GM18868 (cell line): ENCODE results near the gene KSR2.

Experiments
- ATAC-seq: cut with Tn5 transposase; IDR thresholded peaks from one replicate; pipeline ENCODE4 v1.9.1; 2021; ENCODE audit warnings: mild to moderate bottlenecking, moderate library complexity; ENCODE audit not compliant: unreplicated experiment

Gene KSR2

DNA sequence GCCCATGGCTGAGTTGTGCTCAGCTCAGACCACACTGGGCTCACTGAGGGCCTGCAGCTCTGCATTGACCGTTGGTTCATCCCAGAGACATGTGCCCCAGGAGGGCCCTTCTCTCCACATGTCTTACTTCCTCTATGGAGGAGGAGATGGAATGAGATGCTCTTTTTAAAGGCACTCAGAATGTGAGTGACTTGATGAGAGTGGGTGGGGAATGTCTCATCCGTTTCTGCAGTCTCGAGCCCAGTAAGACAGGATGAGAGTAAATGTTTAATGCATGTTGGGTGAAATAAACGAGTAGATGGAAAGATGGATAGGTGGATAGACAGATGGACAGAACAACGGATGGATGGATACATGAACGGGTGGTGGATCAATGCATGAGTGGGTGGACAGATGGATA is 538.5 kb downstream of the KSR2 start:
- ATAC-seq = no peak

DNA sequence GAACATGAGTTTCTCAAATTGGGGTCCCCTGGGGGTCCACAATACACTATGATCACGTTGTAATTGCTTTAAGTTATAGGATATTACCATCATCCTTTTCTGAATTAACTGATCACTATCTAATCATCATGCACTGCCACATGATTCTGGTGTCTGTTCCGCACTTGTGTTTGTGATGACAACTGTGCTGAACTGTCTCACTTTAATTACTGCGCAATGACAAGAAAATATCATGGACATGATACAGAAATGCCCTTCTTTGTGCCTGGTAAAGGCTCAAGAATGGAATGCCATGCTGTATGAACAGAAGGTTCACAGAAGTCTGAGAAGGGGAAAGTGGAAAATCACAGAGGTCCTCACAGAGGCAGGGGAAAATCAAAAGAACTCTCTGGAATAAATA is 541.6 kb downstream of the KSR2 start:
- no peak for ATAC-seq

GRCh38 chr12:117421987-117422386 is 546.8 kb downstream of the KSR2 start:
- ATAC-seq = no peak

DNA sequence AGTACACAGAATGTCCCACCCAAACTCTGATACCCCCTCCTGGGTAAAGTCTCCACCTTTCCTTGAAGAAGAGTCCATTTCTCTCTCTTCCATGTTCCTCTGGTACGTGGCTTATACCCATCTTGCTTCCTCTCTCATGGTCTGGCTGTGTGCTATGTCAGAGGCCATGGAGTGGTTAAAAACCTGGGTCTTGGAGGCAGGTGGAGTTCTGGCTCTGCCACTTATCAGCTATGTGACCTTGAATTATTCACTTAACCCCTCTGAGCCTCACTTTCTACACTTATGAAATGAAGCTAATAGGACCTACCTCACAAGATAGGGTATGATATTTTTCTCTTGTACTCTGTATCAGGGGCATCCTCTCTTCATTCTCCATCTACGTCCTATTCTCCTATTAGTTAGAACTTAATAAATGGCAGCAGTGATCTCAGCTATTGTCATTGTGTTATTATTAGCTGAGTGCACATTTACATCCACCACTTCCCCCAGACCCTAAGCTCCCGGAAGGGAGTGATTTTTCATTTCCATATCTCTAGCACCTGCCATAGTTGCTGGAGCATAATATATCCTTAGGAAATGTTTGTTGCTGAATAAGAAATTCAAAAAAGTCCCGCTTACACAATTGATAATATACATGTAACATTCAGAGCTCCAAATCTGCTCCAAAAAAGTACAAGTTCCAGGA is 547.6 kb downstream of the KSR2 start:
- ATAC-seq = no peak

- no peak for ATAC-seq
Measured at GRCh38 chr12:117417004-117417403, 551.8 kb downstream of the KSR2 start.

DNA sequence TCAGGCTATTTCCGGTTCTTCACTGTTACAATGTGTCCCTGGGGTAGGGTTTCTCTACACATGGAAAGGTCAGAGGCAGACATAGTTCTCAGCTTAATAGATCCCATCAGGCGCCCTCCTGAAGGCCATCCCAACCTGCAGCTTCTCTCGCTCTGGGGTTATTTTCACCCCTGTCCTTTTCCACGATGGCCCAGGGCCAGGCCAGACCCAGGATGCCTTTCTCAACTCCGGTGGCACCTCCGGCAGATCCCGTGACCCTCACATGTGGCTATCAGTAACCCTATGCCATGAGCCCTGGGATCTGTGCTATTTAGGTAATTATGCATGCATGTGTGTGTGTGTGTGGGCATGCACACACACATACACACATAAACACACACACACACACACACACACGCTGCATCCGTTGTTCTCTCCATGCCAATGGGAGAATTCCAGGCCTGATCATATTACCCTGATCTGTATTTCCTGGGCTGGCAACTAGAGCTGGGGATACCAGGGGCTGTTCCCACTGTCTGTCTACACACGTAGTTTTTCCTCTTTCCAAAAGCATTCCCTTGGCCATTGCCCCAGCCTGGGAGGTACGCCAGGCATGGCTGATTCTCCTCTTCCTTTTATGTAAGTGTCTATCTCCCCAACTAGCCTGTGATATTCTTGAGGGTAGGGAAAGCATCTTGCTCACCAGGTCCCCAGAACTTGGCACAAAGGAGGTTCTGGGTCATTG is 556.2 kb downstream of the KSR2 start:
- no peak for ATAC-seq

GRCh38 chr12:117409286-117409685 is 559.5 kb downstream of the KSR2 start:
- ATAC-seq = no peak

DNA sequence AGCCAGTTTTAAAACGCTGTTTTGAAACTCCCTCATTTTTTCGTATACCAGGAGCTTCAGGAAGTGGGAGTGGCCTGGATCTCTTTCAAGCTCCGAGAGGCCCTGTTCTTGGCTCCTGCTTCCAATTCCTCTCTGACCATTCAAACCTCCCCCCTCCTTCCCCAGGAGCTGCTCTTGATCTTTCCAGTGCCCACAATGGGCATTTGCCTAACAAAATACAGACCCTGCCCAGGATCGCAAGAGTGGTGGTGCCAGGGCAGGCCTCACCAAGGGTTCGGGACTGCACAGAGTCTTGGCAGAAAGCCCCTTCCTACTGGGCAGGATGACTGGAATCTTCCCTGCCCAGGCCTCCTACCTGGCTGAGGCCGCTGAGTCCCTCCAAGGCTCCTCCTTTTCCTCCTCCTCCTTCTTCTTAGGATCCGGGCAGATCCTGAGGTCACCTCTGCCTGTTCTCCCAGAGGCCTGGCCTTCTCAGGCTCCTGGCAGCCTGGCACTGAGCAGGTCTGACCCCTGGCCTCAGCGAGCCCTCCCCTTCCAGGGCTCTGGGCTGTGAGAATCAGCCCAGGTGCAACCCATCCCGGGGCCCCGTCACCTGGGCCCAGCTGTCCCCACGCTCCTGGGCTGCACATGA is 560.5 kb downstream of the KSR2 start:
- no peak for ATAC-seq

DNA sequence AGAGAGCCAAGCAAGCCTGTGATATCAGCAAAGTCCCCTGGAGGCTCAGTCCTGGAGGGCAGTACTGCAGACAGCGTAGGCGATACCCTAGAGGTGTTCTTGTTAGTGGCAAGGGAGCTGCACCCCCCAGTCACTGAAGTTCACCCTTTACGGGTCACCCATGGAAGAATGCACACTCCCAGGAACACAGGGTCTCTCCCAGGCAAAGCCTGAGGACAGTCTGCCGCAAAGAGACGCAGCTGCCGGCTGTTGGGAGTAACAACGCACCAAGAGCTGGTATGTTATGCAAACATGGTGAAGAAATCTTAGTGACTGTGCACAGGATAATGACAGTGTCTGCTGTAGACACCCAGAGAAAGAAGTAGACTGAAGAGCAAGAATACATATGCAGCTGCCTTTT is 563.9 kb downstream of the KSR2 start:
- ATAC-seq = no peak

DNA sequence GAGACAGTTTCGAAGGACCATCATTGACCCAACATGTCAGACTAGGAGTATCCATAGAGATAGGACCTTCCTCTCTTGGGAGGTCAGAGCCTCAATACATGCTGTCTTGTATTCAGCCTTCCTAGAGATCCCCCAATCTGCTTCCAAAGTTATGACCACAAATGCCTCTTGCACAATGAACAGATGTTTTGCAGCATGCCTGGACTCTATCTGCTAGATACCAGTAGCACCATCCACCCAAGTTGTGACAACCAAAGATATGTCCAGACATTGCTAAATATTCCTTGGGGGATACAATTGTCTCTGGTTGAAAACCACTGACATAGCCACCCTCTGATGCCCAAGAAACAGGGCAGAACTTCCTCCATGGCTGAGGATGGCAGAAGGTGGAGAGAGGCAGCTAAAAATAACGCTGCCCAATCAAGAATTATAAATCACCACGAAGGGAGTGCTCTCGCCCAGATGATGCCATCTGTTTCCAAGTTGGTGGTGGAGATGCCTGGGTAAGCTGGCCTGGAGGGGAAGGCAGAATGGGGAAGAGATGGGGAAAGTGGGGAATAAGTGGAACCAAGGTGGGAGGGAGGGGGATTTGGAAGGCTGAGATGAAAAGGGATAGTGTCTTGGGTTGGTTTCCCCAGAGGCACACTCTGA is 564.5 kb downstream of the KSR2 start:
- ATAC-seq = no peak

GRCh38 chr12:117403586-117404139 is 565.1 kb downstream of the KSR2 start:
- no peak for ATAC-seq
